Measurements from ENCODE around the gene FSTL4.

DNA sequence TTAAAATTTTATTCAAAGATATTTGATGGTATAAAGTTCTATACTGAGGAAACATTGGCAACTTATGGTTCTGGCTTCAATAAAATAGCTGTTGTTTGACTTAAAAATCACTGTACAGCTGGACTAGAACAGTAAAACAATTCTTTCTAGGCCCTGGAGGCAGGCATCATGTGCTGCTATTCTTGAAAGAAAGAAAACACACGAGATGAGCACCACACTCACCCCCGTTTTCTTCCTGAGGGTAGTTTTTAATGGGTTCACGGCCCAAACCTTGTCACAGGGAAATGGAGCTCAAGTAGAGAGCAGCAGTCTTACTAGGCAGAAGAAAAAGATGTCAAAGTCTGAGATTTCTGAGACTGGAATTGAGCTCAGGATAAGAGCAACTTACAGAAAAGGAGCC is 68.0 kb downstream of the FSTL4 start:
- TF ChIP-seq, protein P1, sequence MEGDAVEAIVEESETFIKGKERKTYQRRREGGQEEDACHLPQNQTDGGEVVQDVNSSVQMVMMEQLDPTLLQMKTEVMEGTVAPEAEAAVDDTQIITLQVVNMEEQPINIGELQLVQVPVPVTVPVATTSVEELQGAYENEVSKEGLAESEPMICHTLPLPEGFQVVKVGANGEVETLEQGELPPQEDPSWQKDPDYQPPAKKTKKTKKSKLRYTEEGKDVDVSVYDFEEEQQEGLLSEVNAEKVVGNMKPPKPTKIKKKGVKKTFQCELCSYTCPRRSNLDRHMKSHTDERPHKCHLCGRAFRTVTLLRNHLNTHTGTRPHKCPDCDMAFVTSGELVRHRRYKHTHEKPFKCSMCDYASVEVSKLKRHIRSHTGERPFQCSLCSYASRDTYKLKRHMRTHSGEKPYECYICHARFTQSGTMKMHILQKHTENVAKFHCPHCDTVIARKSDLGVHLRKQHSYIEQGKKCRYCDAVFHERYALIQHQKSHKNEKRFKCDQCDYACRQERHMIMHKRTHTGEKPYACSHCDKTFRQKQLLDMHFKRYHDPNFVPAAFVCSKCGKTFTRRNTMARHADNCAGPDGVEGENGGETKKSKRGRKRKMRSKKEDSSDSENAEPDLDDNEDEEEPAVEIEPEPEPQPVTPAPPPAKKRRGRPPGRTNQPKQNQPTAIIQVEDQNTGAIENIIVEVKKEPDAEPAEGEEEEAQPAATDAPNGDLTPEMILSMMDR (conservative IDR thresholded peaks at IDR 0.05; ENCODE audit: low read depth in 2 of 2), result no peak
- TF ChIP-seq, protein P2, sequence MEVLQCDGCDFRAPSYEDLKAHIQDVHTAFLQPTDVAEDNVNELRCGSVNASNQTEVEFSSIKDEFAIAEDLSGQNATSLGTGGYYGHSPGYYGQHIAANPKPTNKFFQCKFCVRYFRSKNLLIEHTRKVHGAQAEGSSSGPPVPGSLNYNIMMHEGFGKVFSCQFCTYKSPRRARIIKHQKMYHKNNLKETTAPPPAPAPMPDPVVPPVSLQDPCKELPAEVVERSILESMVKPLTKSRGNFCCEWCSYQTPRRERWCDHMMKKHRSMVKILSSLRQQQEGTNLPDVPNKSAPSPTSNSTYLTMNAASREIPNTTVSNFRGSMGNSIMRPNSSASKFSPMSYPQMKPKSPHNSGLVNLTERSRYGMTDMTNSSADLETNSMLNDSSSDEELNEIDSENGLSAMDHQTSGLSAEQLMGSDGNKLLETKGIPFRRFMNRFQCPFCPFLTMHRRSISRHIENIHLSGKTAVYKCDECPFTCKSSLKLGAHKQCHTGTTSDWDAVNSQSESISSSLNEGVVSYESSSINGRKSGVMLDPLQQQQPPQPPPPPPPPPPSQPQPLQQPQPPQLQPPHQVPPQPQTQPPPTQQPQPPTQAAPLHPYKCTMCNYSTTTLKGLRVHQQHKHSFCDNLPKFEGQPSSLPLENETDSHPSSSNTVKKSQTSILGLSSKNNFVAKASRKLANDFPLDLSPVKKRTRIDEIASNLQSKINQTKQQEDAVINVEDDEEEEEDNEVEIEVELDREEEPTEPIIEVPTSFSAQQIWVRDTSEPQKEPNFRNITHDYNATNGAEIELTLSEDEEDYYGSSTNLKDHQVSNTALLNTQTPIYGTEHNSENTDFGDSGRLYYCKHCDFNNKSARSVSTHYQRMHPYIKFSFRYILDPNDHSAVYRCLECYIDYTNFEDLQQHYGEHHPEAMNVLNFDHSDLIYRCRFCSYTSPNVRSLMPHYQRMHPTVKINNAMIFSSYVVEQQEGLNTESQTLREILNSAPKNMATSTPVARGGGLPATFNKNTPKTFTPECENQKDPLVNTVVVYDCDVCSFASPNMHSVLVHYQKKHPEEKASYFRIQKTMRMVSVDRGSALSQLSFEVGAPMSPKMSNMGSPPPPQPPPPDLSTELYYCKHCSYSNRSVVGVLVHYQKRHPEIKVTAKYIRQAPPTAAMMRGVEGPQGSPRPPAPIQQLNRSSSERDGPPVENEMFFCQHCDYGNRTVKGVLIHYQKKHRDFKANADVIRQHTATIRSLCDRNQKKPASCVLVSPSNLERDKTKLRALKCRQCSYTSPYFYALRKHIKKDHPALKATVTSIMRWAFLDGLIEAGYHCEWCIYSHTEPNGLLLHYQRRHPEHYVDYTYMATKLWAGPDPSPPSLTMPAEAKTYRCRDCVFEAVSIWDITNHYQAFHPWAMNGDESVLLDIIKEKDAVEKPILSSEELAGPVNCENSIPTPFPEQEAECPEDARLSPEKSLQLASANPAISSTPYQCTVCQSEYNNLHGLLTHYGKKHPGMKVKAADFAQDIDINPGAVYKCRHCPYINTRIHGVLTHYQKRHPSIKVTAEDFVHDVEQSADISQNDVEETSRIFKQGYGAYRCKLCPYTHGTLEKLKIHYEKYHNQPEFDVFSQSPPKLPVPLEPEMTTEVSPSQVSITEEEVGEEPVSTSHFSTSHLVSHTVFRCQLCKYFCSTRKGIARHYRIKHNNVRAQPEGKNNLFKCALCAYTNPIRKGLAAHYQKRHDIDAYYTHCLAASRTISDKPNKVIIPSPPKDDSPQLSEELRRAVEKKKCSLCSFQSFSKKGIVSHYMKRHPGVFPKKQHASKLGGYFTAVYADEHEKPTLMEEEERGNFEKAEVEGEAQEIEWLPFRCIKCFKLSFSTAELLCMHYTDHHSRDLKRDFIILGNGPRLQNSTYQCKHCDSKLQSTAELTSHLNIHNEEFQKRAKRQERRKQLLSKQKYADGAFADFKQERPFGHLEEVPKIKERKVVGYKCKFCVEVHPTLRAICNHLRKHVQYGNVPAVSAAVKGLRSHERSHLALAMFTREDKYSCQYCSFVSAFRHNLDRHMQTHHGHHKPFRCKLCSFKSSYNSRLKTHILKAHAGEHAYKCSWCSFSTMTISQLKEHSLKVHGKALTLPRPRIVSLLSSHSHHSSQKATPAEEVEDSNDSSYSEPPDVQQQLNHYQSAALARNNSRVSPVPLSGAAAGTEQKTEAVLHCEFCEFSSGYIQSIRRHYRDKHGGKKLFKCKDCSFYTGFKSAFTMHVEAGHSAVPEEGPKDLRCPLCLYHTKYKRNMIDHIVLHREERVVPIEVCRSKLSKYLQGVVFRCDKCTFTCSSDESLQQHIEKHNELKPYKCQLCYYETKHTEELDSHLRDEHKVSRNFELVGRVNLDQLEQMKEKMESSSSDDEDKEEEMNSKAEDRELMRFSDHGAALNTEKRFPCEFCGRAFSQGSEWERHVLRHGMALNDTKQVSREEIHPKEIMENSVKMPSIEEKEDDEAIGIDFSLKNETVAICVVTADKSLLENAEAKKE (CRISPR knock-in tag; IDR thresholded peaks at IDR 0.05), result no peak
- TF ChIP-seq EZH2phosphoT487 (IDR thresholded peaks at IDR 0.05; ENCODE audit: unreplicated experiment), result no peak
- no peak for TF ChIP-seq EZH2 (IDR thresholded peaks at IDR 0.05; ENCODE audit: low read depth, unreplicated experiment)
- no peak for TF ChIP-seq POLR2AphosphoS5 (IDR thresholded peaks at IDR 0.05; ENCODE audit: low read depth)
- TF ChIP-seq, protein P3, sequence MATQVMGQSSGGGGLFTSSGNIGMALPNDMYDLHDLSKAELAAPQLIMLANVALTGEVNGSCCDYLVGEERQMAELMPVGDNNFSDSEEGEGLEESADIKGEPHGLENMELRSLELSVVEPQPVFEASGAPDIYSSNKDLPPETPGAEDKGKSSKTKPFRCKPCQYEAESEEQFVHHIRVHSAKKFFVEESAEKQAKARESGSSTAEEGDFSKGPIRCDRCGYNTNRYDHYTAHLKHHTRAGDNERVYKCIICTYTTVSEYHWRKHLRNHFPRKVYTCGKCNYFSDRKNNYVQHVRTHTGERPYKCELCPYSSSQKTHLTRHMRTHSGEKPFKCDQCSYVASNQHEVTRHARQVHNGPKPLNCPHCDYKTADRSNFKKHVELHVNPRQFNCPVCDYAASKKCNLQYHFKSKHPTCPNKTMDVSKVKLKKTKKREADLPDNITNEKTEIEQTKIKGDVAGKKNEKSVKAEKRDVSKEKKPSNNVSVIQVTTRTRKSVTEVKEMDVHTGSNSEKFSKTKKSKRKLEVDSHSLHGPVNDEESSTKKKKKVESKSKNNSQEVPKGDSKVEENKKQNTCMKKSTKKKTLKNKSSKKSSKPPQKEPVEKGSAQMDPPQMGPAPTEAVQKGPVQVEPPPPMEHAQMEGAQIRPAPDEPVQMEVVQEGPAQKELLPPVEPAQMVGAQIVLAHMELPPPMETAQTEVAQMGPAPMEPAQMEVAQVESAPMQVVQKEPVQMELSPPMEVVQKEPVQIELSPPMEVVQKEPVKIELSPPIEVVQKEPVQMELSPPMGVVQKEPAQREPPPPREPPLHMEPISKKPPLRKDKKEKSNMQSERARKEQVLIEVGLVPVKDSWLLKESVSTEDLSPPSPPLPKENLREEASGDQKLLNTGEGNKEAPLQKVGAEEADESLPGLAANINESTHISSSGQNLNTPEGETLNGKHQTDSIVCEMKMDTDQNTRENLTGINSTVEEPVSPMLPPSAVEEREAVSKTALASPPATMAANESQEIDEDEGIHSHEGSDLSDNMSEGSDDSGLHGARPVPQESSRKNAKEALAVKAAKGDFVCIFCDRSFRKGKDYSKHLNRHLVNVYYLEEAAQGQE (IDR thresholded peaks at IDR 0.05; ENCODE audit: unreplicated experiment), result no peak
- no peak for TF ChIP-seq STAT1 (IDR thresholded peaks at IDR 0.05; ENCODE audit: unreplicated experiment)
- TF ChIP-seq JUNB (IDR thresholded peaks at IDR 0.05; ENCODE audit: unreplicated experiment), result no peak
- no peak for TF ChIP-seq CREB1 (CRISPR knock-in tag; IDR thresholded peaks at IDR 0.05; ENCODE audit: low read depth)
- no peak for TF ChIP-seq NANOG (IDR thresholded peaks at IDR 0.05; ENCODE audit: borderline replicate concordance)
- TF ChIP-seq, protein P4, sequence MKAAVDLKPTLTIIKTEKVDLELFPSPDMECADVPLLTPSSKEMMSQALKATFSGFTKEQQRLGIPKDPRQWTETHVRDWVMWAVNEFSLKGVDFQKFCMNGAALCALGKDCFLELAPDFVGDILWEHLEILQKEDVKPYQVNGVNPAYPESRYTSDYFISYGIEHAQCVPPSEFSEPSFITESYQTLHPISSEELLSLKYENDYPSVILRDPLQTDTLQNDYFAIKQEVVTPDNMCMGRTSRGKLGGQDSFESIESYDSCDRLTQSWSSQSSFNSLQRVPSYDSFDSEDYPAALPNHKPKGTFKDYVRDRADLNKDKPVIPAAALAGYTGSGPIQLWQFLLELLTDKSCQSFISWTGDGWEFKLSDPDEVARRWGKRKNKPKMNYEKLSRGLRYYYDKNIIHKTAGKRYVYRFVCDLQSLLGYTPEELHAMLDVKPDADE (IDR thresholded peaks at IDR 0.05), result no peak
- no peak for TF ChIP-seq ZNF114 (CRISPR knock-in tag; IDR thresholded peaks at IDR 0.05)
